CD4-positive, alpha-beta T cell treated with Interleukin-15 for 4 hours (primary cell): ENCODE data around the gene F2.
"Not testable (repeated sequence)": the region's sequence is repeated elsewhere in the genome, so short reads cannot be mapped to it uniquely, and the experiment has no call there.

Experiments used
- DNase-seq: peaks from one replicate; pipeline ENCODE4 v3.0.0-alpha.2; 2020; ENCODE audit warnings: low spot score

Gene F2

DNA sequence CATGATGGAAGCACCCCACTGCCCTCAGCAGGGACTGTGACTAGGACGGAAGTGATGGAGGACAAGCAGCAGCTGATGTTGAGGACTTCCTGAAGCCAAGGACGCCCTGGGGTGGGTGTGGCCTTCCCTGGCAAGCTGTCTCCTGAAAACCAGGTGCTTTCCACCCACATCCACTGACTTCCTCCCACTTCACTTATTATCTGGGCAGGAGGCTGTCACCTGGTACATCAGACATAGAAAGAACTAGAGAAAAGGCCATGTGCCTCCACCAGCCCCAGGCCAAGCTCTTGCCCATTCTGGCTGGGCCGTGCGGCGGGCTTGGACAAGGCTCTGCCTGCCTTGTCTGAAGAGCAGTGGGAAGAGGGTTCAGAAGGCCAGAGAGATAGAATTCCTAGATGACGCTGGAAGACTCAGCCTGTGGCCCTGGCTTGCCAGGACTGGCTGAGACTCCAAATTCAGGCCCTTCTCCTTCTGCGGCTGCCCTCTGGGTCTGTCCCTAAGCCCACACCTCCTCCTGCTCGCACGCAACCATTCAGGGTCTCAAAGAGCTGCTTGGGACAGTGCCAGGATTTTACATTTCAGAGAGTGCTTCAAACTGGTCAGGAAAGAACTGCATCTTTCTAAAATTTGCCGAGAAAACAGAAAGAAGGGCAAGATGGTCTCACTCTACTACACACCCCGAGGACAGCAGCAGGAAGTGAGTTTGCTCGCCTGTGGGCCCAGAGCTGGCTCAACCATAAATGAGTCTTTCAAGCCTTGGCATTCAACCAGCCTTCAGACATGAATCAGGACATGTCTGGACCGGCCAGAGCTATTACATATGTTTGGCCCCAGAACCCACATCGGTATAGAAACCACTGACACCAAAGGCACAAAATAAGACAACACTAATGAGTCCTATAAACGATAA is 31.9 kb upstream of the F2 start:
- DNase-seq = no peak

DNA sequence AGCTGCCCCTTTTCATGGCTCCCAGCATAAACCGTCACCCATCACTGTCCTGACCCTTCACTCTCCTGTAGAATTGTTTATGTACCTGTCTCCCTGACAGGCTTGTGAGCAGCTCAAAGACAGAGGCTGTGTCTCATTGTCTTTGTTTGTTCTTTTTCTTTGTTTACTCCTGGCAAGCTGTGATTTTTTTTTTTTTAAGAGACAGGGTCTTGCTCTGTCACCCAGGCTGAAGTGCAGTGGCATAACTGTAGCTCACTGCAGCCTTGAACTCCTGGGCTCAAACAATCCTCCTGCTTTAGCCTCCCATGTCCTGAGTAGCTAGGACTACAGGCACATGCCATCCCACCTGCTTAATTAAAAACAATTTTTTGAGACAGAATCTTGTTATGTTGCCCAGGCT is 28.3 kb upstream of the F2 start:
- DNase-seq = no peak

DNA sequence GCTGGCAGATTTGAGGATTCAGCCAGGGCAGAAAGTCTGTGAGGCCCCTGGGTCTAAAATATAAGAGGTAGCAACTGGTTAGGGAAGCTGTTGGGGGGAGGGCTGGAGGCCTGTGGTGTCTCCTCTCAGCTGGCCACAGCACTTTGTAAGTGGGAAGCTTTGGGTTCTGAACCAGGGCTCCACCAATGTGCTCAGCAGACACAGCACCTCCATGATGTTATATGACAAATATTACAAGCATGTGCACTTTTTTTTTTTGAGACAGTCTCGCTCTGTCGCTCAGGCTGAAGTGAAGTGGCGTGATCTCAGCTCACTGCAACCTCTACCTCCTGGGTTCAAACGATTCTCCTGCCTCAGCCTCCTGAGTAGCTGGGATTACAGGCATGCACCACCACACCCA is 26.6 kb upstream of the F2 start:
- no peak for DNase-seq

DNA sequence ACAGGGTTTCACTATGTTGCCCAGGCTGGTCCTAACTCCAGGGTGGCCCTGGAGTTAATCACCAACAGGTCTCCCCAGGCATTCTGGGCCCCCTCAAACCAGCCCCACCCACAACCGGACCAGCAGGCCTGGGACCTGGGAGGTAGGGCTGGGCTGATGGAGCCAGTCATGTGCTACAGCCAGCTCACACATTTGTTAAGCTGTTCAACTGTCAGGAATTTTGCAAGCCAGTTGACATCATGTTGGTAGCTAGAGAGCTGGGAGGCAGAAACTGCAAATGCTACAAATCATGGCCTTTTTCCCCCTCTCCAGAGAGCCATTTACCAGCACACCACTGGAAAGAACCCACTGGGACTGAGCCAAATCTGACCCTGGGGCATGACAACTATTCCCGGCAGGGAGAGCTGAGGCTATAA is 25.4 kb upstream of the F2 start:
- DNase-seq = no peak

DNA sequence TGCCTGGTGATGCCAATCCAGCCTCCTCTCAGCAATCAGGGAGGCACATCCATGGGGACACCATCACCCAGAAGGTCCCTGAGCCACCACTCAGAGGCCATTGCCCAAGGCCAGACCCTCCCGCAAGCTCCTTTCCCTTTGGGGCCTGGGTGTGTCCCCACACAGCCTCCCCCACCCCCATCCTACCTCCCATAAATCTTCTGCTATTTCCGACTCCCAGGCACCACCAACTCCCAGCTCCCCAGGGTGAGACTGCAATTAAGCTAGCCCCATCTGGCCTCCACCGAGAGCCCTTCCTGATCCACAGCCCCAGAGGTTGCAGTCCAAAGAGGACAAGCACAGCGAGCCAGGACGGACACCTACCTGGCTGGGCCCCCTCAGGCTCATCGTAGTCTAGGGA is 24.9 kb upstream of the F2 start:
- no peak for DNase-seq

DNA sequence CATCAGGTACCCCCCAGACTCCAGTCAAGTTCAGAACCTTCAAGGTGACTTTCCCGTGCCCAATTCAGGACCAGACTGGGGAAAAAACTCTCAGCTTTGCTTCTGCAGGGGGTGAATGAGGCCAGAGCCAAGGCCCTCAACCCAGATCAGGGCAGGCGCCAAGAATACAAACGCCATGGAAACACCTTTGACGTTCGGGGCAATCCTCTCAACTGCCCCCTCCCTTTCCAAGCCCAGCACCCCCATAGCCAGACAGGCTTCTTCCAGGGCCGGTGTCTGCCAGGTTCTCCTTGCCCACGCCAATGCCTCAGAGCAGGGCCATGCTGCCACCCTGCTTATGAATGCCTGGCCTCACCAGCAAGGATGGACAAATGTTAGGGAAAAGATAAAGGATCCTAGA is 24.4 kb upstream of the F2 start:
- DNase-seq = no peak

DNA sequence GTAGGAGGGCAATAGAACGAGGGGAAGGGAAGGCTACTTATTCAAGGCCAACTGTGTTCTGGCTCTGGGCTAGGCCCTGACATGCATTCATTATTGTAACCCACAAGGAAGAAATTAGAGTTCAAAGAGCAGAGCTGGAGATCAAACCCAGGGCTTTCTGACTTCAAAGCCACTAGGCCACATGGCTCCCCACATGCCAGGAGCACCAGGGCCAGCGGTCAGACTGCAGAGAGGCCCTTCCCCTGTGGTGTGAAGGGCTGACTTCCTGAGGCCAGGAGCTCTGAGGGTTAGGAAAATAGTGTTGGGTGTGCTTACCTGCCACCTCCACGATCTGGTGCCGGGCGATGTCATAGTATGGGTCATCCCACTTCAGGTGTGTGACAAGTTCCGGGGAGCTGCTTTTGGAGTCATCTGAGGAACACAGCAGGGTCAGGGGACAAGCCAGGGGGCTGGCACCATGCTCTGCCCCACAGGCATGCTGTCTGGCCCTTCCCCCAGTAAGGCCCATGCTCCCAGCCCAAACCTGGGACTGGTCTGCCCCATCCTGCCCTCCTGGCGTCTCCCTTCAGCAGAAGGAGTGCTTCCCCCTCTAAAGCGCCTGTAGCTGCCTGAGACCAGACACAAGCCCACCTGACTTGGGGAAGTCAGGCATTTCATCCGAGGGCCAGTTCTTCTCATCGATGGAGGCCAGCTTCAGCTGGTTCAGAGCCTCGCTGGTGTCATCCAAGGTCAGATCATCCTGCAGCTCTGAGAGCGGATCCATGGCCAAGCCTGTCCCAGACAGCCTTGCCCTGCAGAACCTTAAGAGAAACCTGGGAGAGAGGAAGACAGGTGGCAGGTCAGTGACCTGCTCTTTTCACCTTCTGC is 23.4 kb upstream of the F2 start:
- DNase-seq = no peak

DNA sequence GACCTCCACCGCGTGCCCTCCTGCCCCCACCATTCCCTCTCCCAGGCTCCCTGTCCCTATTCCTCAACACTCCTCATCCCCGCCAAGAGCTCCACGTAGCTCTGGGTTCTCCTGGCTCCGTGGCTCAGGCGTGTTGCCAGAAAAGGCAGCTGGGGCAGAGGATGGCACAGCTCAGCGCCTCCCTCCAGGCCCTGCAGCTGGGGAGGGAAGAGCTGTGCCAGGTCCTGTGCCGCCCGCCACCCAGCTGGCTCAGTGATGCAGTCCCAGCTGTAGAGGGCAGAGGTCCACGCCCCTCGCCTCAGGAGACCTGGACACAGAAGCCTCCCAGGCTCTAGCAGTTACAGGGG is 22.8 kb upstream of the F2 start:
- no peak for DNase-seq

DNA sequence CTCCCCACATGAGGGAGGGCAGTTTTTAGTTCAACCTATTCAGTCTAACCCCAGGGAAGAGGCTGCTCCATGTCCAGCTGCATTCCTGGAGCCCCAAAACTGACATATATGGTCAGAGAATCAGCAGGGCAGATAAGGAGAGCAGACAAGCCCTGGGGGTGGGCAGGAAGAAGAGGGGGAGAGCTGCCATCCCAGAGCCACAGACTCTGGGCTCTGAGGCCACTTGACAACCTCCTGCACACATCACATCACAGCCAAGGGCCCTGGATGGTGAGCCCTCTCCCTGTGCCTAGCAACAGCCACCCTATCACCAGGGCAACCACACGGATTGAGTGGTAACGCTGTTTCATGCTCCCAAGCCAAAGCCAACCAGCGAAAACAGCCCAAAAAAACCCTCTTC is 21.7 kb upstream of the F2 start:
- no peak for DNase-seq

DNA sequence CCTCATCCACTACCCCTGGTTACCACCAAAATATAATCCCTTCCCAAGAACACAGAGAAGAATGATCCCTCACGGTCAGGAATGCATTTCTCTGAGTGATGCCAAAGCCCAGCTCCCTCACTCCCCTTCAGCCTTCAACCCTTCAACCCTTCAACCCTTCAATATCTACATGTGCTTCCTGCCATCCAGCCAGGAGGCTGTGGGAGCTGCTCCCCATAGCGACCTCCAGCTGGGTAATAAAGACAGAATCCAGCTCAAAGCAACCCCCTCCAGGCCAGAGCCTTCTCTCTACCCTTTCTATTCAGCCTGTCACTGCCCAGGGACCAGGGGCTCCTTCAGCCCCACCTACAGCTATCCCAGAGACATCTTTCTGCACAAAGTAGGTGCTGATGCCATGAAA is 21.3 kb upstream of the F2 start:
- DNase-seq = no peak

DNA sequence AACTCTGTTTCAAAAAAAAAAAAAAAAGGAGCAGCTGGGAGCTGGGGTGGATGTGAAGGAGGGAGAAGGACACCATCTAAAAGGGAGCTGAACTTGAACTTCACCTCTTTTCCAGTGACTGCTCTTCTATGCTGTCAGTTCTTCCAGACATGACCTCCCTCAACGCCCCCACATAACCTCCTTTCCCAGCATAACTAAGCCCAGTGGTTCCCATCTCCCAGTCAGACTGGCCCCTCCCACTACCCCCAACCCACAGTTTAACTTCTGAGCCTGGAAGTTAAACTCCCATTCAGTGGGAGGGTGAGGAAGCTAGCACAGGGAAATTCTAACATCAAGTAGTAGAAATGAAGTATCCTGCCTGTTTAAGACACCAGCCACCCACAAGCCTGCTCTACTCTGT is 20.4 kb upstream of the F2 start:
- no peak for DNase-seq

DNA sequence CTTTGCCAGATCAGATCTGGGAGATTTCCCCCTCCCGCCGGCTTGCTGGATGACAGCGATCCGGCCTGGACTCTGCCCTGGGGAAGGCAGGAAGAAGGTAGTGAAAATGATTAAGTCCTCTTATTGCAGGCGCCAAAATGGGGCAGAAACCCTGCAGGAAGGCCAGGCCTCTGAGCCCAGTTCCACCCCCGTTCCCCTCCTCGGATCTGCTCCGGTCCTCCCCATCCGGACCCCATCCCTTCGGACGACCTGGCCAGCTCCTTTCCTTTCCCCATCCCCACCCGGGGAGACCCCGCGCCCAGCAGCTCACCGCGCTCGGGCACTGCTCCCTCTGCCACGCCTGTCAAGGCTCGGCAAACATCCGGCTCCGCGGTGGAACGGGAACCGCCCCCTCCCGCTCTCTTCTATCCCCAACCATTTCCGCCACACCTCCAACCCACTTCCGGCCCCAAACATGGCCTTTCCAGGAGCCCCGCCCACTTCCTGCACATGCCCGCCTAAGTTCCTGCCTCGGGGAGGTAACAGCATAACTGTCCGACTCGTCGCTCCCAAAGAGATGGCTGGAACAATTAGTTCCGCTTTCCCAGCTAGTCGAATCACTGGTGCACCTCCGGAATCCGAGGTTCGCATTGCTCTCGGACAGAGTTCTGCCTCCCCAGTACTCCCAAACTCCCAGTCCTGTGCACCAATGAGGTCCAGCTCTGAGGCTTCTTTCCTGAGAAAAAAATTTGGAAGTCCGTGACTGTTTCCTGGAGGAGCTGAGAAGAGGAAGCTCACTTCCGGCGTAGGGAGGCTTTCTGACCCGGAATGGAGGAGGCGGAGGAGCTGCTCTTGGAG is 18.6 kb upstream of the F2 start, which contains the start of the genes ARHGAP1 and ZNF408:
TSS of gene ARHGAP1 (minus strand) at position 379 of the 837 bp plus-strand sequence. CDS start 4,512 bp downstream, outside the sequence.
TSS of gene ZNF408 (plus strand) at position 791 of the 837 bp plus-strand sequence. CDS start at position 808, 17 bp downstream.
- peak; percentile 99 for DNase-seq

DNA sequence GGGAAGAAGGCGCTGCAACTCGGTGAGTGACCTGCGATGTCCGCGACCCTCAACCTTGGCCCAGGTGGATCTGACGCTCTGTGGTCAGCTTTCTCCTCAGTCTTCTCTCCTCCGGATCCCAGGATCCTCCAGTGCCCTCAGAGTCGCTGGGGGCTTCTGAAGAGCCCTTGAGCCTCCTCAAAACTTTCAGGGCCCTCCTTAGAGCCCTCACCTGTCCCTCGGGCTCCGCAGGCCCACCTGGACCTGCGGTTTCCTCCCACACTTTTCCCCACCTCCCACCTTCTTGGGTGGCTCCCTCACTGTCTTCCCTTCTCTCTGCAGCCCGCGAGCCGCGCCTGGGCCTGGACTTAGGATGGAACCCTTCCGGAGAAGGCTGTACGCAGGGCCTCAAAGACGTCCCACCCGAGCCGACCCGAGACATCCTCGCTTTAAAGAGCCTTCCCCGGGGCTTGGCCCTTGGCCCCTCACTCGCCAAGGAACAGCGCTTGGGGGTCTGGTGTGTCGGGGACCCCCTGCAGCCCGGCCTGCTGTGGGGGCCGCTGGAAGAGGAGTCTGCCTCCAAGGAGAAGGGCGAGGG is 17.8 kb upstream of the F2 start:
- DNase-seq = no peak

DNA sequence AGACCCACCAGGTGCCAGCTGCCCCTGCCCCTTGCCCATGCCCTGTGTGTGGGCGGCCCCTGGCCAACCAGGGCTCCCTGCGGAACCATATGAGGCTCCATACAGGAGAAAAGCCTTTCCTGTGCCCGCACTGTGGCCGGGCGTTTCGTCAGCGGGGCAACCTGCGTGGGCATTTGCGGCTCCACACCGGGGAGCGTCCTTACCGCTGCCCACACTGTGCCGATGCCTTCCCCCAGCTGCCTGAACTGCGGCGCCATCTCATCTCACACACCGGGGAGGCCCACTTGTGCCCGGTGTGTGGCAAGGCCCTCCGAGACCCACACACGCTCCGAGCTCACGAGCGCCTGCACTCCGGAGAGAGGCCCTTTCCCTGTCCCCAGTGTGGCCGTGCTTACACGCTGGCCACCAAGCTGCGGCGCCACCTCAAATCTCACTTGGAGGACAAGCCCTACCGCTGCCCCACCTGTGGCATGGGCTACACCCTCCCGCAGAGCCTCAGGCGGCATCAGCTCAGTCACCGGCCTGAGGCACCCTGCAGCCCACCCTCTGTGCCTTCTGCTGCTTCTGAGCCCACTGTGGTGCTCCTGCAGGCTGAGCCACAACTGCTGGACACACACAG is 13.8 kb upstream of the F2 start:
- DNase-seq = no peak

DNA sequence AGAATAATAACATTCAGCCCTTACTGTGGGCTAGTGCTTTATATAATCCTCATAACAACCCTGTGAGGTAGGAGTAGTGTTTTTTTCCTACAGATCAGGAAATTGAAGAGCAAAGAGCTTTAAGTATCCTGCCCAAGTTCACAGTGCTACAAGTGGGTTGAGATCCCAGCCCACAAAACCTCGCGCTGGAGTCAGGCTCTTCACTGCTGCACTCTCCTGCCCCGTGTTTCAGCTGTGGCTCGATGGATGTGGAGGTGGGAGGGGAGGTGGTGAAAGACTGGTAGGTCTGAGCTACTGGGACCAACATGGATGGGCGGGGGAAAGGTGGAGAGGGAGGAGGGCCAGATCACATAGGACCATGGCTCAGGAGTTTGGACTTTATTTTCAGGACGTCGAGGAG is 12.1 kb upstream of the F2 start:
- DNase-seq = no peak

DNA sequence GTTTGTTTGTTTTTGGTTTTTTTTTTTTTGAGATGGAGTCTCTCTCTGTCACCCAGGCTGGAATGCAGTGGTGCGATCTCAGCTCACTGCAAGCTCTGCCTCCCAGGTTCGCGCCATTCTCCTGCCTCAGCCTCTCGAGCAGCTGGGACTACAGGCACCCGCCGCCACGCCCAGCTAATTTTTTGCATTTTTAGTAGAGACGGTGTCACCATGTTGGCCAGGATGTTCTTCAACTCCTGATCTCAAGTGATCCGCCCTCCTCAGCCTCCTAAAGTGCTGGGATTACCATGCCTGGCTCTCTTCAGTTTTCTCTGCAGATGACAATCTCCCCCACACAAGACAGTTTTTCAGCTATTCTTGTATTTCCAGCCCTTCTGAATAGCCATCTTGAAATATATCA is 9.7 kb upstream of the F2 start:
- not testable (repeated sequence) for DNase-seq

DNA sequence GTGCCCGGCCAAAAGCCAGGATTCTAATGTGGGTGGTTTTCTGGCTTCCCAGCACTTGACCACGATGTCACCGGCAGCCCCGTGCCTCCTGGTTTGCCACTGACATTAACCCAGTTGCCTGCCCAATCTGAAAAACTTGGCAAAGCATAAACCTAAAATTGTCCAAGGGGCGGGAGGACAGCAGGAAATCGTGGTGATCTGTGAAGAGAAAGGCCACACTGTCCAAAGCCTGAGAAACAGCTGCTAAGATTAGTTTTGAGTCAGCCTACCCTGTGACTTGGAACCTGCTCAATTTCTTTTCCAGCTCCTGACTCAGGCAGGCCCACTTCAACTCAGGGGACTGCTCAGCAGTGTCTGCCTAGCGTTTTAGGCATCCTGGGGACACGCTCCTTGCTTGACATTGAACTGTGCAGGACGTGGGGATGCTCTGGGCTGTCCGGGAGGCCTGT is 8.2 kb upstream of the F2 start:
- no peak for DNase-seq

DNA sequence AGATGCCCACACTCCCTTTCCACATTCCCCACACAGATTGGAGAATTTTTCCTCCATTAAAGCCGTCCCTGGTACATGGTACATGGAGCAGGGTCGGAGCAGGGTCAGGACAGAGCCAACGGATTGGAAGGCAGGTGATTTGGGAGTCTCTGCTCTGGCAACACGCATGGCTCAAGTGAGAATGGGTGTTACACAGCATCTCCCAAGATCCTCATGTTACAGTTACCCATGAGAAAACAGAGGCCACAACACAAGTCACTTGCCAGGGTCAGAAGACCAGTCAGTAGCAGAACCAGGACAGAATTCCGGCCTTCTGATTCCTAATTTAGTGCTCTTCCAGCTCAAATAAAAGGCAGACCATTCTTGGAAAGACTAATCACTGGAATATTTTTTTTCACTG is 7.7 kb upstream of the F2 start:
- DNase-seq = no peak

DNA sequence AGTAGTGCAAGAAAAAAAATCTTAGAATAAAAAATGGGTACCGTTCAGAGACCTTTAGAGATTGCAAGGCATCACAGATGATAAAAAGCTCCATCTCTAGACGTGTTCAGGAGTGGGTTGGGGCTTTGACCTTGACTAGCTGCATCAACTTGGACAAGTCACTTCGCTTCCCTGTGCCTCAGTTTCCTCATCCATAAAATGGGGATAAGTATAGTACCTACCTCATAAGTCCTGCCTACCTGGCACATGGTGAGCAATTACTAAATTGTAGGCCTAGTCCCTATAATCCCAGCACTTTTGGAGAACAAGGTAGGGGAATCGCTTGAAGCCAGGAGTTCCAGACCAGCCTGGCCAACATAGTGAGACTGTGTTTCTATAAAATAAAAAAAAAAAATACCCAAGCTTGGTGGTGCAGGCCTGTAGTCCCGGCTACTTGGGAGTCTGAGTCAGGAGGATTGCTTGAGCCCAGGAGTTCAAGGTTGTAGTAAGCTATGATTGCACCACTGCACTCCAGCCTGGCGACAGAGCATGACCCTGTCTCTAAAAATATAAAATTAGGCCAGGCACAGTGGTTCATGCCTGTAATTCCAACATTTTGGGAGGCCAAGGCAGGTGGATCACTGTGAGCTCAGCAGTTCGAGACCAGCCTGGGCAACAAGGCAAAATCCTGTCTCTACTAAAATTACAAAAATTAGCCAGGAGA is 6.0 kb upstream of the F2 start:
- no peak for DNase-seq

DNA sequence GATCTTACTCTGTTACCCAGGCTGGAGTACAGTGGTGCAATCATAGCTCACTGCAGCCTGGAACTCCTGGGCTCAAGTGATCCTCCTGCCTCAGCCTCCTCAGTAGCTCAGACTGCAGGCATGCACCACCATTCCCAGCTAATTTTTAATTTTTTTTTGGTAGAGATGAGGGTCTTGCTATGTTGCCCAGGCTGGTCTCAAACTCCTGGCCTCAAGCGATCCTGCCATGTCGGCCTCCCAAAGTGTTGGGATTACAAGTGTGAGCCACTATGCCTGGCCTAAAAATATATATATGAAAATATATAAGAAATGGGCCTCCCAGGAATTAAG is 1.2 kb upstream of the F2 start:
- DNase-seq = not testable (repeated sequence)
